Omental fat pad (tissue), 4 donors: ENCODE results near the gene HGFAC. TPM values are rescaled to one million over a fixed set of nuclear protein-coding genes. Genes with fewer than 3 reads are reported as not detected.

Source experiments
- ATAC-seq: fragments of 150-250 bp; one replicate; pipeline ENCODE4 v1.9.1; 2016; ENCODE audit warnings: mild to moderate bottlenecking, moderate library complexity; ENCODE audit not compliant: low FRiP score
- DNase-seq: peaks from one replicate; pipeline ENCODE4 v3.0.0-alpha.2; 2019; ENCODE audit warnings: low spot score
- CTCF ChIP-seq, 3 donors: fragments of 450-650 bp; IDR thresholded peaks; one replicate each; pipeline ENCODE4 v1.5.1; 2016 to 2017; ENCODE audit warnings: antibody characterized with exemption in 3 of 3, mild to moderate bottlenecking in 3 of 3, moderate library complexity in 2 of 3
- total RNA-seq, 4 donors: library from RNA; depleted of rRNA; stranded (reverse); fragments of >200 nt; gene quantifications; one replicate each; pipeline ENCODE4 v1.1.0, GENCODE V29; 2016

HGFAC gene
- total RNA-seq, 4 donors from 2014 or later = not detected

GRCh38 chr4:3421470-3421869 is 20.3 kb upstream of the HGFAC start:
- ATAC-seq (no peak), DNase-seq (no peak)
- no peak for TF ChIP-seq CTCF (IDR thresholded peaks at IDR 0.05)

- DNase-seq (no peak), ATAC-seq (no peak)
- TF ChIP-seq CTCF (IDR thresholded peaks at IDR 0.05) = no peak
Measured at GRCh38 chr4:3422241-3422801, 19.4 kb upstream of the HGFAC start.

- DNase-seq (no peak), ATAC-seq (no peak)
- no peak for TF ChIP-seq CTCF (IDR thresholded peaks at IDR 0.05)
Measured at GRCh38 chr4:3422808-3423297, 18.9 kb upstream of the HGFAC start.

GRCh38 chr4:3423406-3423805 is 18.4 kb upstream of the HGFAC start:
- no peak for TF ChIP-seq CTCF (IDR thresholded peaks at IDR 0.05)
- DNase-seq (no peak), ATAC-seq (no peak)

GRCh38 chr4:3423952-3424351 is 17.8 kb upstream of the HGFAC start:
- ATAC-seq (no peak), DNase-seq (no peak)
- TF ChIP-seq CTCF (IDR thresholded peaks at IDR 0.05) = no peak

GRCh38 chr4:3424522-3425095 is 17.2 kb upstream of the HGFAC start:
- DNase-seq (no peak), ATAC-seq (no peak)
- no peak for TF ChIP-seq CTCF (IDR thresholded peaks at IDR 0.05)

- no peak for DNase-seq
- no peak for TF ChIP-seq CTCF (IDR thresholded peaks at IDR 0.05)
- no peak for ATAC-seq
Measured at GRCh38 chr4:3426465-3427133, 15.2 kb upstream of the HGFAC start.
